HFF-Myc (cell line): ENCODE measurements around the gene SASH1.

Experiments
- DNase-seq: peaks from one replicate; pipeline ENCODE4 v3.0.0-alpha.2; 2011; ENCODE audit warnings: low read depth; ENCODE audit errors: extremely low read depth
- H3K4me3 ChIP-seq: replicated peaks from 2 replicates; pipeline ENCODE4 v1.5.1; 2011; ENCODE audit warnings: low read depth, mild to moderate bottlenecking, control low read depth, low read length
- CTCF ChIP-seq: IDR thresholded peaks from 2 replicates; pipeline ENCODE4 v1.5.1; 2012; ENCODE audit warnings: mild to moderate bottlenecking, low read depth, low read length, control low read depth; ENCODE audit errors: missing control alignments

The SASH1 gene

GRCh38 chr6:148493424-148493823 is 150.8 kb downstream of the SASH1 start:
- H3K4me3 ChIP-seq, result no peak overlapping the region
- DNase-seq, result no peak
- TF ChIP-seq CTCF, result no peak

- DNase-seq, result no peak
- no peak overlapping the region for H3K4me3 ChIP-seq
- no peak for TF ChIP-seq CTCF
Measured at GRCh38 chr6:148494226-148494625, 151.6 kb downstream of the SASH1 start.

GRCh38 chr6:148495029-148495428 is 152.4 kb downstream of the SASH1 start:
- no peak overlapping the region for H3K4me3 ChIP-seq
- no peak for TF ChIP-seq CTCF
- no peak for DNase-seq

GRCh38 chr6:148497257-148497656 is 154.6 kb downstream of the SASH1 start:
- H3K4me3 ChIP-seq, result no peak overlapping the region
- no peak for DNase-seq
- no peak for TF ChIP-seq CTCF

GRCh38 chr6:148497717-148498116 is 155.1 kb downstream of the SASH1 start:
- H3K4me3 ChIP-seq, result no peak overlapping the region
- no peak for TF ChIP-seq CTCF
- DNase-seq, result no peak

GRCh38 chr6:148500402-148500801 is 157.8 kb downstream of the SASH1 start:
- DNase-seq, result no peak
- no peak for TF ChIP-seq CTCF
- no peak overlapping the region for H3K4me3 ChIP-seq

- no peak for DNase-seq
- TF ChIP-seq CTCF, result no peak
- H3K4me3 ChIP-seq, result no peak overlapping the region
Measured at GRCh38 chr6:148501178-148501590, 158.5 kb downstream of the SASH1 start.
